ENCODE data around the gene LRWD1.
"Not testable (repeated sequence)": the region's sequence is repeated elsewhere in the genome, so short reads cannot be mapped to it uniquely, and the experiment has no call there.

LRWD1 gene

GRCh38 chr7:102444961-102445673 lies 19.7 kb upstream of the LRWD1 start:
- no peak for DNase-seq

DNA sequence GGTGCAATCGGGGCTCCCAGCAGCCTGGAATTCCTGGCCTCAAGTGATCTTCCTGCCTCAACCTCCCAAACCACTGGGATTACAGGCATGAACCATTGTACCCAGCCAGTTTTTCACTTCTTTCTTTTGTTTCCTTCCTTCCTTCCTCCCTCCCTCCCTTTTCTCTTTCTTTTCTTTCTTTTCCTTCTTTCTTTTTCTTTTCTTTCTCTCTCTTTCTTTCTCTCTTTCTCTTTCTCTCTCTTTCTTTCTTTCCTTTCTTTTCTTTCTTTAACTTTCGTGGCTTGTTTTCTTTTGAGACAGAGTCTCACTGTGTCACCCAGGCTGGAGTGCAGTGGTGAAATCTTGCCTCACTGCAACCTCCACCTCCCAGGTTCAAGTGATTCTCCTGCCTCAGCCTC lies 19.1 kb upstream of the LRWD1 start:
- no peak for DNase-seq

GRCh38 chr7:102446387-102447156 lies 18.2 kb upstream of the LRWD1 start:
- DNase-seq: no peak

GRCh38 chr7:102447311-102447710 lies 17.5 kb upstream of the LRWD1 start:
- no peak for DNase-seq

DNA sequence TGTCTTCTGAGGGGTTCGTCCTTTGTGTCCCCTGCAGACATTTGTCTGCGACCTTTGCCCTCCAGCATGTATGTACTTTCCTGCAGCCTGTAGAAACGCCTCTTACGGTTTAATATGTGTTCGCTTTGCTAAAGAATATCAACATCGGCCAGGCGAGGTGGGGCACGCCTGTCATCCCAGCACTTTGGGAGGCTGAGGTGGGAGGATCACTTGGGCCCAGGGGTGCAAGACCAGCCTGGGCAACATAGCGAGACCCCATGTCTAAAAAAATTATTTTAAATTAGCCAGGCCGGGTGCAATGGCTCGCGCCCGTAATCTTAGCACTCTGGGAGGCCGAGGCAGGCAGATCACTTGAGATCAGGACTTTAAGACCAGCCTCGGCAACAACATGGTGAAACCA lies 15.6 kb upstream of the LRWD1 start:
- DNase-seq: no peak

DNA sequence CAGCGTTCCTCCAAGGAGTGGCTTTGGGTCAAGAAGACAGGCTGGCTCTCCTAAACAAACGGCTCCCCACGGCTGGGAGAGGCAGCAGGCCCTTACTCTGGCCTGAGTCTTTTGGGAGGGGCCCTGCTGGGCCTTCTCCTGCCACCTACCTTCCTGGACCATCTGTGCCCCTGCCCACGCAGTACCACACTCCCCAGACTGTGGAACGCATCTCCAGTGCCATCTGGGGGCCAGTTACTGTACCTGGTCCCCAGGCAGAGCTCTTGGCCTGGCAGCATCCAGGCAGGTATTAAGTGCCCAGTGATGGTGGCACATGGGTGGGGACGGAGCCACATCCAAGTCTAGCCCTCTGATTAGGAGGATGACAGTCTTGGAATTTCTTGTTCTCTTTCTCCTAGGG lies 14.5 kb upstream of the LRWD1 start:
- no peak for DNase-seq

DNA sequence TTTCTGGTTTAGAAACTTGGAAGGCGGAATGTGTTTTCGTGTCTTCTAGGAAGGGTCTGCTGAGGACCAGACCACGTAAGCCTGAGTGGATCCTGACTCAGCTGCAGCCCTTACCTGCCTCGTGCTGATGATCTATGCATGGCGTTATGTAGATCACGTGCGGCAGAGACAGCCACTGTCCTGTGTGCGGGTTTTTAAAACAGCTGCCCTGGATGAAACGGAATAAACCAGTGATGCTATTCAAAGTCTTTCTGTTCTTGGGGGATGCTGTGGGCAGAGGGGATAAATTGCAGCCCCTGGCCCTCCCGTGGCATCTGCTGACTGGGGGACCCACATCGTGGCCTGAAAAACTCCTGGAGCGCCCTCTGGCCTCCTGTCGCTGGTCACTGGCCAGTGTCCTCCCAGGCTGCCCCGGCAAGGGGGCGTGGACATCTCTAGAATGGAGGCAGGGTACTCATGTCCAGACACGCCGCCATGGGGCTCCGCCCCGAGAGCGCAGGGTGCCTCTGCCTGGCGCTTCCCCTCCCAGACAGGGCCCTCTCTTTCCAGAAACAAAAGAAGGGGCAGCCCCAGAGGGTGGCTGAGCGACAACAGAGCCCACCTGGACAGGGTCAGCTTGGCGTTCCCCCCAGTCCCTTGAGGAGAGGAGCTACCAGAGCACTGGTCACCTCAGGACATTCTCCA lies 13.3 kb upstream of the LRWD1 start:
- no peak for DNase-seq

DNA sequence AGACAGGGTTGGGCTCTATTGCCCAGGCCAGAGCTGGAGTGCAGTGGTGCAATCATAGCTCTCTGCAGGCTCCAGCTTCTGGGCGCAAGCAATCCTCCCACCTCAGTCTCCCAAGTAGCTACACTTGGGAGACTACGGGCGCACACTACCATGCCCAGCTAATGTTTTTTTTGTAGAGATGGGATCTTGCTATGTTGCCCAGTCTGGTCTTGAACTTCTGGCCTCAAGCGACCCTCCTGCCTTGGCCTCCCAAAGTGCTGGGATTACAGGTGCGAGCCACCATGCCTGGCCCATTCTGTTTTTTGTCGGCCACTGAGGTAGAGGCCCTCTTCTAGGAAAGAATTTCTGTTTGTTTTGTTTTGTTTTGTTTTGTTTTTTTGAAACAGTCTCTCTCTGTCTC lies 12.3 kb upstream of the LRWD1 start:
- DNase-seq: no peak

GRCh38 chr7:102453319-102453718 lies 11.5 kb upstream of the LRWD1 start:
- DNase-seq: no peak

- DNase-seq: no peak
Measured at GRCh38 chr7:102454468-102454867, 10.3 kb upstream of the LRWD1 start.

DNA sequence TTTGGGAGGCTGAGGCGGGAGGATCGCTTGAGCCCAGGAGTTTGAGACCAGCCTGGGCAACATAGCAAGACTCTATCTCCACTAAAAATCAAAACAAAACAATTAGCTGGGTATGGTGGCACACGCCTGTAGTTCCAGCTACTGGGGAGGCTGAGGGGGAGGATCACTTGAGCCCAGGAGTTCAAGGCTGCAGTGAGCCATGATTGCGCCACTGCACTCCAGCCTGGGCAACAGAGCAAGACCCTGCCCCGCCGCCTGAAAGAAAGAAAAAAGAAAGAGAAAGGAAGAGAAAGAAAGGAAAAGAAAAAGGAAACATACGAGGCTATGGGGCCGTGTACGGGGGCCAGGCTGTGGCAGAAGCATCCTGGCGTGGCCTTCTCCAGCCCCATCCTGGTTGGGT lies 9.9 kb upstream of the LRWD1 start:
- DNase-seq: not testable (repeated sequence)

DNA sequence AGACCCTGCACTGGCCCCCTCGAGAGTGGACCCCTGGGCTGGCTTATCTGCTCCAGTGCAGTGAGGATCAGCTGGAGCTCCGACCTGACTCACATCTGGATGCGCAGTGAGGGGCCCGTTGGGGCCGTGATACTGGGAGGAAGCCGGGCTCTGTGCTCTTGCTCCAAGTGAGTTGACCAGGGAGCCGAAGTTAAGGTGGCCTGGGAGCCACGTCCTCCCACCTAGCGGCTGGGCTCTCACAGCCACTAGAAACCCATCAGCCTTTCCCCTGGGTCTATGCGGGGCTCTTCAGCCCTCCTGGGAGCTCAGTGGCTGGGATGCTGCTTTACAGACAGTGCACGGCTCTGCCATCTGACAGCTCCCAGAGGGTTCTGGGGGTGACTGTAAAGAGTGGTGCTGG lies 9.2 kb upstream of the LRWD1 start:
- DNase-seq: no peak

GRCh38 chr7:102456327-102456726 lies 8.5 kb upstream of the LRWD1 start:
- no peak for DNase-seq

DNA sequence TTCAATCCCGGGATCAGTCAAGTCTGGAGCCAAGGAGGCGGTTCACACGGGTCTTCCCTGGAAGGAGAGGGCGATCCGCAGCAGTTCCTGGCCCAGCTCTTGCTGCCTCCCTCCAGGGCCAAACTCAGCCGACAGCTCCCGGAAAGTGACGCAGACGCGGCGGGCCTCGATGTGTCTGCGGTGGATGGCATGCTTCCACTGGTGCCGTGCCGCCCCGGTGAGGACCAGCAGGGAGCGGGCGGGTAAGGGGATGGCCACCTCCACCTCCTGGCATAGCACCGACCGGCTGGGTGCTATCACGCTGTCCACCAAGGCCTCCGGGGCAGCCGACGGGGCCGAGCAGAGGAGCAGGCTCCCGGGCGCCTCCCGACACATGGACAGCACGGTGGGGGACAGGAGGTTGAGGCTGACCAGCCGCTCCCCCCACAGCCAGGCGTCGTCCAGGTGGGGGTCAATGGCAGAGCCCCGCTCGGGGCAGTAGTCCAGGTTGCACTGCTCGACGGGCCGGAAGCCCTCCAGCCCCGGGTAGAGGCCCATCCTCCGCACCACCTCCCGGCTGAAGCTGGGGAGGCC lies 7.3 kb upstream of the LRWD1 start:
- DNase-seq: no peak

DNA sequence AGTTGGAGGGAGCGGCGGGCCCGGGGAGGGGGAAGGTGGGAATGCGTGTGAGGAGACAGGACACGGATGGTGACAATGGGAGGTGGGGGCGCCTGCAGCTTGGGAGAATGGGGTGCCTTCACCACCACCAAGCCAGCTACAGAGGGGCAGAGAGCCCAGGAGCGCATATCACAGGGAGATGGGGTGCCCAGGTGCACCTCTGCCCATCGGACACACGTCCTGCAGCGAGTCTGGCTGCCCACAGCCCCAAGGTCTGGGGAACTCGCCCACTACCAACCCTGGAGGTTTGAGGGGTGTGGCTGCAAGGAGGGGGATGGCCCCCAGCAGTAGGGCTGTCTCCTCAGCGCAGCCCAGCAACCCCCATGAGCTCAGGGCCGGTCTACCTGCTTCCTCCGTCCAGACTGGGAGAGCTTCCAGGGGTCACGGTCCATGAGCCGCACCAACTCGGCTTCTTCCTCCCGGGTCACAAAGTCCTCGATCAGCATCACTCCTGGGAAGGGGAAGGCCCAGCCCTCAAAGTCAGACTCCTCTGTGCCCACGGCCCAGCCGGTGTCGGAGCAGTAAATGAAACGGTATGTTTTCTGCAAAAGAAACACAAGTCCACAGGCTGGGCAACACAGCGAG lies 5.5 kb upstream of the LRWD1 start:
- DNase-seq: no peak

DNA sequence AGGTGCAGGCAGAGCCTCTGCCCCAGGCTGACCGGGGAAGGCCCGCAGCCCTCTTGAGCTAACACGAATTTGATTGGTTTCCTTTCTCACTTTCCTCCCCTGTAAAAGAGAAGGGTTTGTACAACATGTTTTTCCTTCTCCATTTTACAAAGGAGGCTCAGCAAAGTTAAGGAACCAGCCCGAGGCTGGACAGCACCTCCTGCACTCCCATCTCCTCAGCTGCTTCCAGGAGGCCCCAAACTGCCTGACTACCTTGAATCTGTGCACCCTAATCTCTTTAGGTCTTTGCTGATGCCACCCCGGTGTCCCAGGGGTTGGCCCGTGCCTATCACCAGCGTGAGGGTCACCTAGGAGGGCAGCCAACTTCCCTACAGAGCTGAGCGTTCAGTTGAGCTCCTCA lies 4.3 kb upstream of the LRWD1 start:
- no peak for DNase-seq

- DNase-seq: no peak
Measured at GRCh38 chr7:102463841-102464576, 775 bp upstream of the LRWD1 start.

DNA sequence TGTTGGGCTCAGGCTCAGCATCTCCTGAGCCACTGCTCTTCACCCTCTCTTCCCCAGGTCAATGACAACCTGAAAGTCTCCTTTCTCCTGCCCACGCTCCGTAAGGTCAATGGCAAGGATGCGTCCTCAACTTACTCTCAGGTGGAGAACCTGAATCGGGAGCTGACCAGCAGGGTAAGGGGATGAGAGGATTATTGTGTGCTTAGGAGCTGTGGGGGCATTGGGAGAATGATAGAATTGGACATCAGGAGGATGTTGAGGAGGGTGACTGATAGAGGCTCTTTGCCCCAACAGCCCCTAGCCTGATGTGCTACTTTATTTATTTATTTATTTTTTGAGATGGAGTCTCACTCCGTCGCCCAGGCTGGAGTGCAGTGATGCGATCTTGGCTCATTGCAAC lies 1.3 kb downstream of the LRWD1 start:
- DNase-seq: no peak

GRCh38 chr7:102467581-102468477 lies 3.0 kb downstream of the LRWD1 start:
- no peak for DNase-seq

DNA sequence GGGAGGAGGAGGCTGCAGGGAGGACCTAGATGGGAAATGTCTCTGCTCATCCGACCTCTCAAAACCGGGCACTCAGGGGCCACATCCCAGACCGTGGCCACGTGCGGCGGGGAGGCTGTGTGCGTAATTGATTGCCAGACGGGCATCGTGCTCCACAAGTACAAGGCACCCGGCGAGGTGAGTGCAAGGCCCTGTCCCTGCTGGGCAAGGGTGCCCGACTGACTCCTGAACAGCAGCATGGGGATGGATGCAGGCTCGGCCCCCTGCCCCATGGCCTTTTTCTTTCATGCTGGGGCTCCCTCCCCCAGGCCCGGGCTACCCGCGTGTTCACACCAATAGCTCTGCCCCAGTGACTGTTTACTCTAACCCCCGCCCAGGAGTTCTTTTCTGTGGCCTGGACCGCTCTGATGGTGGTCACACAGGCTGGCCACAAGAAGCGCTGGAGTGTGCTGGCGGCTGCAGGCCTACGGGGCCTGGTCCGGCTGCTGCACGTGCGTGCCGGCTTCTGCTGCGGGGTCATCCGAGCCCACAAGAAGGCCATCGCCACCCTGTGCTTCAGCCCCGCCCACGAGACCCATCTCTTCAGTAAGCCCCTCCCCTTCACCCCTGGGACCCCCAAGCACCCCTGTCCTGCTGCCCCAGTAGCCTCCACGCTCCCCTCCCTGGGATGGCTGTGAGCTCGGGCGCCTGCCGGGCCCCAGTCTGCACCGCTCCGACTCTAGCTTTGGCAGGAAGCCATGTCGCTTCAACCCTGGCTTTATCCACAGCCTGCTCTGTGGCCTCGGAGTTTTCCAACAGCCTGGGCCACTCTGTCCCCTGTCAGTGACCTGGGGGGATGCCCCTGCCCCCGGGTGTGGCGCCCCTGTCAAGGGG lies 3.9 kb downstream of the LRWD1 start:
- no peak for DNase-seq
